ENCODE results near the gene GPI.

The GPI gene

DNA sequence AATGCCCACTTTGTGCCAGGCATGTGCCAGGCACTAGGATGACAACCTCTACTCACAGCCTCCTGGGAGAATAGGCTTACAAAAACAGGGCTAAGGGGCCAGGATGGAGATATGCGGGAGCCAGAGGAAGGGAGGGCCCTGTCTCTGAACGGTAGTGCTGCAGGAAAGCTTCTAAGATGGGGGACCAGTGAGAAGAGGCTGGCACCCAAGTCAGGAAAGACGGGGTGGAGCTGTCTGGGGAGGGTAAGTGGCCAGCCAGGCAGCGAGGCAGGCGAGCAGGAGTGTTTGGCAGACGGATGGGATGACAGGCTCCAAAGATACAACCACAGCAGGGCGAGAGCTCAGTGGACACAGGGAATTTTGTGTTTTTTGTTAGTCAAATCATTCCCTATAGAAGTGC is 44.7 kb upstream of the GPI start:
- TF ChIP-seq, protein P1, sequence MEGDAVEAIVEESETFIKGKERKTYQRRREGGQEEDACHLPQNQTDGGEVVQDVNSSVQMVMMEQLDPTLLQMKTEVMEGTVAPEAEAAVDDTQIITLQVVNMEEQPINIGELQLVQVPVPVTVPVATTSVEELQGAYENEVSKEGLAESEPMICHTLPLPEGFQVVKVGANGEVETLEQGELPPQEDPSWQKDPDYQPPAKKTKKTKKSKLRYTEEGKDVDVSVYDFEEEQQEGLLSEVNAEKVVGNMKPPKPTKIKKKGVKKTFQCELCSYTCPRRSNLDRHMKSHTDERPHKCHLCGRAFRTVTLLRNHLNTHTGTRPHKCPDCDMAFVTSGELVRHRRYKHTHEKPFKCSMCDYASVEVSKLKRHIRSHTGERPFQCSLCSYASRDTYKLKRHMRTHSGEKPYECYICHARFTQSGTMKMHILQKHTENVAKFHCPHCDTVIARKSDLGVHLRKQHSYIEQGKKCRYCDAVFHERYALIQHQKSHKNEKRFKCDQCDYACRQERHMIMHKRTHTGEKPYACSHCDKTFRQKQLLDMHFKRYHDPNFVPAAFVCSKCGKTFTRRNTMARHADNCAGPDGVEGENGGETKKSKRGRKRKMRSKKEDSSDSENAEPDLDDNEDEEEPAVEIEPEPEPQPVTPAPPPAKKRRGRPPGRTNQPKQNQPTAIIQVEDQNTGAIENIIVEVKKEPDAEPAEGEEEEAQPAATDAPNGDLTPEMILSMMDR (IDR thresholded peaks at IDR 0.05; ENCODE audit: low read length, missing control alignments), result no peak
- no peak for DNase-seq (ENCODE audit: low read depth)
- no peak overlapping the region for H3K4me3 ChIP-seq (replicated peaks; ENCODE audit: low read depth, low read length)

DNA sequence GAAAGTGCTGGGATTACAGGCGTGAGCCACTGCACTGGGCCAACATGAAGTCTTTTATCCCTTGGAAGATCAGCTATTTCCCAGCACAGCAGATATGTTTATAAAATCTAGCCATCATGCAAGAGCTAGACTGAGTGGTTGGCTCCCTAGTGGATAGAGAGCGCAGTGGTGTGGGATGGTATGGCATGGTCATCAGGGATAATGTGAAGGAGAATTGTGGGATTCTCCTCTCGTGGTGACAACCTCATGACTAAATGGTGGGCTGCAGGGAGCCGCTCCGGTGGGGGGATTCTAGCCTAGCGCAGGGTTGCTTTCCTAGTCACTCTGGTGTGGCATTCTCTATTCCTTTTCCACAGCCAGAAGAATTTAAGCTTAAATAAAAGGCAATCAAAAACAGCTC is 43.3 kb upstream of the GPI start:
- no peak overlapping the region for H3K4me3 ChIP-seq (replicated peaks; ENCODE audit: low read depth, low read length)
- no peak for DNase-seq (ENCODE audit: low read depth)
- TF ChIP-seq, protein P1 (IDR thresholded peaks at IDR 0.05; ENCODE audit: low read length, missing control alignments), result no peak

DNA sequence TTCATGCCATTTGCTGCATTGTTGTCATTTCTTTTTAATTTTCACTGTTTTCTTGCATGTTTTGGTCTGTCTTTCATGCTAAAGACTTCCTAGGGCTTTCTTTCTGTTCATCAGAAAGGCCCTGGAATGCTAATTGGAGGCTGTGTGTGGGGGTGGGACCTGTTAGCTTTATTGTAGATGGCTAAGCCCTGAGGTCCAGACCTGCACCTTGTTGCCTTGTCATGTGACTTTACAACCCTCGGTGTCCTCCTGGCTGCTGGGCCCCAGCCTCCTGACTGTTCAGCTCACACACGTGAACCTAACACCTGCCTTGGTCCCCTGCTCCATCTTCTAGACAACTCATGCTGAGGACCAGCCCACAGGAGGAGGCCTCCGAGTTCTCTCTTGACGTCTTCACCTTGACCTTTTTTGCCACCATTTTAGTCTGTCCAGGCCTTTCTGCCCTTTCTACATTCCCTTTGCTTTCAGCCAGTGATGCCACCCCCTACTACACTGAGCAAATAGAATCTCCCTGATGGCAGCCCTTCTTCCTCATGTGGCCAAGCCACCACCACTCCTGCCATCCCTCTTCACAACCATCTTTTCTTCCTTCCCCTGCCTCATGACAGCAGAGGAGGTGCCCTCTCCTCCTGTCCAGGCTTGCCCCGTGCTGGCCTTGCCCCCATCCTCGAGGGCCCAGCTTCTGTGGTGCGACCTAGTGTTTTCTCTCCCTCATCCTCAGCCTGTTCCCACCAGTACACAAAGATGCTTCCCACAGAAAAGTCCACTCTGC is 41.4 kb upstream of the GPI start:
- TF ChIP-seq, protein P1 (IDR thresholded peaks at IDR 0.05; ENCODE audit: low read length, missing control alignments), result no peak
- DNase-seq (ENCODE audit: low read depth), result no peak
- H3K4me3 ChIP-seq (replicated peaks; ENCODE audit: low read depth, low read length), result no peak overlapping the region

DNA sequence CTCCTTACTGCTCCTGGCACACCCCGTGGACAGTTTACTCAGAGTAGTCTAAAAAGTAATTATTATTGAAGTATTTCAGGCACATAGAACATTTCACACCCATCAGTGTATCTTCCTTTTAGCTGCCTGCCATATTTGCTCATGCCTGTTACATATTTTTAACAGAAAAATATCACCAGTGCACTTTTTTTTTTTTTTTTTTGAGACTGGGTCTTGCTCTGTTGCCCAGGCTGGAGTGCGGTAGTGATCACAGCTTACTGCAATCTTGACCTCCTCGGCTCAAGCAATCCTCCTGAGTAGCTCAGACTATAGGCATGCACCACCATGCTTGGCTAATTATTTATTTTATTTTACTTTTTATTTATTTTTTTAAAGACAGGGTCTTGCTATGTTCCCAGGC is 40.7 kb upstream of the GPI start:
- no peak overlapping the region for H3K4me3 ChIP-seq (replicated peaks; ENCODE audit: low read depth, low read length)
- TF ChIP-seq, protein P1 (IDR thresholded peaks at IDR 0.05; ENCODE audit: low read length, missing control alignments), result no peak
- no peak for DNase-seq (ENCODE audit: low read depth)

DNA sequence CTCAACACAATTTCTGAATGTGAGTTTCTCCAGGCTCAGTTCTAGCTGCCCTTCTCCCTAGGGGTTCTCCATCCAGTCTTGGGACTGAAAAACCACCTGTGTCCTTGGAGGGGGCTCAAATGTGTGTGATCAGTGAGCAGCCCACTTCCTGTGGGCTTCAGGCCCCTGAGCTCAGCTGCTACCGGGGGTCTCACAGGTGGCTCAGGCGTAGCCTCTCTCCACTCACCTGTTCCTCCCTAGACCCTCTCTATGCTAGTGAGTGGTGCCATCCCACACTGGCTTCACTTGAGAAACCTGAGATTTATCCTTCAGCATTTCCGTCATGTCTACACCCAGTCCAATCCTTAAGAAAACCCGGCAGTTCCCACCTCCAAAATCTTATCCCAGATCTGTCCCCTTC is 39.8 kb upstream of the GPI start:
- no peak overlapping the region for H3K4me3 ChIP-seq (replicated peaks; ENCODE audit: low read depth, low read length)
- TF ChIP-seq, protein P1 (IDR thresholded peaks at IDR 0.05; ENCODE audit: low read length, missing control alignments), result no peak
- DNase-seq (ENCODE audit: low read depth), result no peak

DNA sequence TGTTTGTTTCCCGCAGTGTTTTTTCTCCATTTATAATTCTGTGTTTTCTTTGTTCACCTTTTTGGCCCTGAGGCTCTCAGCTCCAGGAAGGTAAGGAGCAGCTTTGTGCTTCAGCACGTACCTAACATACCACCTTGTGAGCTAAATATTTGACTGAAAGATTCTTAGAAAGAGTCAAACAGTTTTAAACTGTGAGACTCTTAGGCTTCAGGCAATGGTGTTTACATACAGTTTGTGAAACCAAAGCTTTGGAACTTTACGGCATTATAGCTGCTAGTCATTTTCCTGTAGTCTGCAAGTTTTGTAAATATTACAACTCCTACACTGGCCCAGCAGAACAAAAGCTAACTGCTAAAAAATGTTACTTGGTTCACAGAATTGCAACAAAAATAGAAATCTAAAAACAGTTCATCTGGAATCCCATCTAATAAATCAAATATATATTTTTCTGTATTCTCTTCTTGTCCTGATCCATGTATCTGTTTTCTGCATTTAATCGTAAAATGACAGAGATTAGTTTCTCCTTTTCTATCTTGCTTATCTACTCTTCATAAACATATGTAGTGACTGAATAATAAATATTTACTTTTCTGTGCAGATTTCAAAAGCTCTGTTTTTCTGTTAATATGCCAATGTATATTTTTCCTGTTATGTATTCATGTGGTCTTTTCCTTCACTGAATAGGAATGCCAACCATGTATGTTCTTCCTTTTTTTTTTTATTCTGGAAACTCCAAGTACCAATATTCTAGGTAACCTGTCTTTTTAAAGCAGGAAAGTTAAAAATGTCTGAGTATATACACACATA is 38.8 kb upstream of the GPI start:
- no peak for DNase-seq (ENCODE audit: low read depth)
- TF ChIP-seq, protein P1 (IDR thresholded peaks at IDR 0.05; ENCODE audit: low read length, missing control alignments), result no peak
- no peak overlapping the region for H3K4me3 ChIP-seq (replicated peaks; ENCODE audit: low read depth, low read length)

Data from fibroblast of pulmonary artery (primary cell).